H1 (cell line): ENCODE measurements around the gene THAP5. TPM values are rescaled to one million over a fixed set of nuclear protein-coding genes. Genes with fewer than 3 reads are reported as not detected.

ENCODE experiments used
- CTCF ChIA-PET: fragments of 300-600 bp; sonication (Branson Sonifier 250); formaldehyde crosslinking; loops from one replicate; lab custom pipeline; 2021; ENCODE audit not compliant: partially characterized antibody; lab: Charles Lee
- POLR2A ChIA-PET: fragments of 300-600 bp; sonication (Branson Sonifier 250); formaldehyde crosslinking; loops from one replicate; lab custom pipeline; 2021; ENCODE audit warnings: inconsistent platforms; ENCODE audit not compliant: partially characterized antibody; lab: Charles Lee
- DNase-seq, 2 experiments: peaks; one replicate each; pipeline versions ENCODE4 v3.0.0 to v3.0.0-alpha.2; 2010 to 2022; ENCODE audit warnings: low spot score in 2 of 2, low read depth in 1 of 2, mixed read lengths in 1 of 2
- FAIRE-seq: peaks from 2 replicates; lab custom pipeline; 2011; peaks lifted over from hg19 to GRCh38; lab: Jason Lieb, UNC
- H2AFZ ChIP-seq: 2 replicates; pipeline ENCODE4 v1.8.1; 2012; ENCODE audit warnings: low read length, inconsistent platforms
- H2AK5ac ChIP-seq: 2 replicates; pipeline ENCODE4 v1.6.1; 2013; ENCODE audit warnings: low read depth, low read length
- H2BK120ac ChIP-seq: replicated peaks from 2 replicates; pipeline ENCODE3; 2013; ENCODE audit warnings: low read depth, low read length, inconsistent platforms
- H2BK12ac ChIP-seq: 2 replicates; pipeline ENCODE4 v1.6.1; 2013; ENCODE audit warnings: low read depth, low read length
- H2BK15ac ChIP-seq: 2 replicates; pipeline ENCODE4 v1.6.1; 2013; ENCODE audit warnings: low read length
- H2BK20ac ChIP-seq: 2 replicates; pipeline ENCODE4 v1.6.1; 2013; ENCODE audit warnings: low read length
- H2BK5ac ChIP-seq: 2 replicates; pipeline ENCODE4 v1.6.1; 2013; ENCODE audit warnings: low read depth, low read length
- H3K14ac ChIP-seq: 2 replicates; pipeline ENCODE4 v1.6.1; 2013; ENCODE audit warnings: inconsistent platforms; ENCODE audit not compliant: insufficient read length
- H3K18ac ChIP-seq: 2 replicates; pipeline ENCODE4 v1.6.1; 2013; ENCODE audit warnings: low read length; ENCODE audit errors: extremely low read depth
- H3K23ac ChIP-seq: 2 replicates; pipeline ENCODE4 v1.6.1; 2013; ENCODE audit warnings: inconsistent platforms; ENCODE audit not compliant: insufficient read length
- H3K23me2 ChIP-seq: 2 replicates; pipeline ENCODE4 v1.6.1; 2013; ENCODE audit warnings: low read depth, low read length
- H3K27ac ChIP-seq: 2 replicates; pipeline ENCODE4 v1.6.1; 2011; ENCODE audit warnings: low read depth, low read length, inconsistent platforms
- H3K27me3 ChIP-seq, 4 experiments: replicated peaks in 1 of 4; 1 replicate in 1 of 4; 2 replicates in 3 of 4; pipeline versions ENCODE4 v1.6.1 to v1.8.1; 2011 to 2013; ENCODE audit warnings: low read length in 3 of 4, mild to moderate bottlenecking in 3 of 4, inconsistent platforms in 2 of 4, mixed read lengths in 2 of 4, moderate library complexity in 1 of 4; ENCODE audit not compliant: control insufficient read depth in 3 of 4, insufficient read depth in 3 of 4; ENCODE audit errors: extremely low read depth in 1 of 4
- H3K36me3 ChIP-seq, 4 experiments: 2 replicates each; pipeline versions ENCODE4 v1.6.1 to v1.8.1; 2011 to 2013; ENCODE audit warnings: mild to moderate bottlenecking in 4 of 4, low read length in 3 of 4, moderate library complexity in 2 of 4, control low read depth in 1 of 4, inconsistent platforms in 1 of 4; ENCODE audit not compliant: insufficient read depth in 4 of 4, control insufficient read depth in 2 of 4
- H3K4ac ChIP-seq: replicated peaks from 2 replicates; pipeline ENCODE3; 2013; ENCODE audit warnings: low read length, low read depth, mixed read lengths, inconsistent platforms; ENCODE audit not compliant: insufficient read length
- H3K4me1 ChIP-seq, 4 experiments: replicated peaks in 1 of 4; 1 replicate in 1 of 4; 2 replicates in 3 of 4; pipeline versions ENCODE4 v1.6.1 to v1.8.1; 2011 to 2013; ENCODE audit warnings: low read length in 3 of 4, inconsistent platforms in 2 of 4, mixed read lengths in 1 of 4; ENCODE audit not compliant: insufficient read depth in 4 of 4, control insufficient read depth in 3 of 4
- H3K4me2 ChIP-seq, 2 experiments: 2 replicates each; pipeline versions ENCODE4 v1.6.1 to v1.8.1; 2011 to 2013; ENCODE audit warnings: low read depth in 2 of 2, low read length in 2 of 2, control low read depth in 1 of 2, inconsistent platforms in 1 of 2, mild to moderate bottlenecking in 1 of 2; ENCODE audit not compliant: insufficient read depth in 1 of 2
- H3K4me3 ChIP-seq, 4 experiments: fragments of 200-600, 300-600 bp in 1 of 4; sonication (generic), shearing (Covaris generic), sonication (Bioruptor Twin) in 1 of 4; 2 replicates each; pipeline versions ENCODE4 v1.5.1 to v1.8.1; 2011 to 2016; ENCODE audit warnings: low read length in 4 of 4, low read depth in 3 of 4, control low read depth in 2 of 4, inconsistent platforms in 2 of 4, mild to moderate bottlenecking in 2 of 4, mixed read lengths in 1 of 4, moderate library complexity in 1 of 4; ENCODE audit not compliant: insufficient read depth in 2 of 4; ENCODE audit errors: extremely low read depth in 1 of 4
- H3K56ac ChIP-seq: replicated peaks from 2 replicates; pipeline ENCODE3; 2013; ENCODE audit warnings: low read depth, mild to moderate bottlenecking, mixed read lengths, low read length, inconsistent platforms; ENCODE audit not compliant: insufficient read length
- H3K79me1 ChIP-seq: 2 replicates; pipeline ENCODE4 v1.6.1; 2013; ENCODE audit warnings: low read depth, low read length, control low read depth
- H3K79me2 ChIP-seq, 2 experiments: 2 replicates each; pipeline versions ENCODE4 v1.6.1 to v1.8.1; 2012 to 2013; ENCODE audit warnings: low read length in 2 of 2, mild to moderate bottlenecking in 2 of 2, inconsistent platforms in 1 of 2; ENCODE audit not compliant: insufficient read depth in 2 of 2, control insufficient read depth in 1 of 2
- H3K9ac ChIP-seq, 4 experiments: replicated peaks in 1 of 4; 1 replicate in 1 of 4; 2 replicates in 3 of 4; pipeline versions ENCODE4 v1.6.1 to v1.8.1; 2011 to 2013; ENCODE audit warnings: low read depth in 3 of 4, low read length in 3 of 4, control low read depth in 2 of 4, mild to moderate bottlenecking in 2 of 4, moderate library complexity in 2 of 4, inconsistent platforms in 1 of 4; ENCODE audit errors: extremely low read depth in 1 of 4
- H3K9me3 ChIP-seq, 2 experiments: 2 replicates each; pipeline versions ENCODE4 v1.6.1 to v1.8.1; 2012 to 2013; ENCODE audit warnings: mild to moderate bottlenecking in 2 of 2, moderate library complexity in 2 of 2, control low read depth in 1 of 2, inconsistent platforms in 1 of 2, low read depth in 1 of 2, low read length in 1 of 2, mixed read lengths in 1 of 2; ENCODE audit not compliant: insufficient read depth in 2 of 2
- H4K20me1 ChIP-seq, 2 experiments: replicated peaks in 1 of 2; 2 replicates each; pipeline versions ENCODE3 to v1.8.1; 2011 to 2013; ENCODE audit warnings: inconsistent platforms in 2 of 2, low read length in 2 of 2, mild to moderate bottlenecking in 1 of 2; ENCODE audit not compliant: insufficient read depth in 2 of 2, control insufficient read depth in 1 of 2
- H4K5ac ChIP-seq: 2 replicates; pipeline ENCODE4 v1.6.1; 2013; ENCODE audit warnings: low read length, low read depth, mixed read lengths, inconsistent platforms; ENCODE audit not compliant: insufficient read length
- H4K8ac ChIP-seq: 2 replicates; pipeline ENCODE4 v1.8.0; 2013; ENCODE audit warnings: mild to moderate bottlenecking, moderate library complexity, low read length, inconsistent platforms; ENCODE audit not compliant: insufficient read depth; ENCODE audit errors: extremely low read depth
- H4K91ac ChIP-seq: replicated peaks from 2 replicates; pipeline ENCODE3; 2013; ENCODE audit warnings: low read length, mixed read lengths, inconsistent platforms; ENCODE audit not compliant: insufficient read length
- ASH2L ChIP-seq: fragments of 200-600, 300-600 bp; sonication (generic); IDR thresholded peaks from one replicate; pipeline ENCODE4 v1.7.1; 2017; ENCODE audit warnings: low read length
- CTBP2 ChIP-seq: IDR thresholded peaks from 2 replicates; pipeline ENCODE4 v1.7.0; 2011; ENCODE audit warnings: borderline replicate concordance, mild to moderate bottlenecking, moderate library complexity, mixed read lengths, low read length; ENCODE audit not compliant: insufficient read depth, insufficient read length
- EP300 ChIP-seq, 2 experiments: IDR thresholded peaks; 1 replicate in 1 of 2; 2 replicates in 1 of 2; pipeline ENCODE4 v1.6.1; 2011 to 2012; ENCODE audit warnings: low read depth in 2 of 2, low read length in 2 of 2, mild to moderate bottlenecking in 2 of 2, borderline replicate concordance in 1 of 2, inconsistent platforms in 1 of 2, moderate library complexity in 1 of 2
- GABPA ChIP-seq: IDR thresholded peaks from 2 replicates; pipeline ENCODE4 v1.6.1; 2011; ENCODE audit warnings: mild to moderate bottlenecking, low read length, moderate library complexity, borderline replicate concordance; ENCODE audit not compliant: insufficient read depth
- PHF8 ChIP-seq: fragments of 200-600 bp; sonication (generic); conservative IDR thresholded peaks from 2 replicates; pipeline ENCODE4 v1.7.1; 2012; ENCODE audit warnings: low read depth, mild to moderate bottlenecking, inconsistent platforms, low read length, moderate library complexity
- RXRA ChIP-seq: IDR thresholded peaks from 2 replicates; pipeline ENCODE4 v1.6.1; 2011; ENCODE audit warnings: low read depth, mild to moderate bottlenecking, low read length, moderate library complexity; ENCODE audit not compliant: insufficient read depth
- SIN3A ChIP-seq, 2 experiments: IDR thresholded peaks in 1 of 2; conservative IDR thresholded peaks in 1 of 2; 2 replicates each; pipeline ENCODE4 v1.6.1; 2011 to 2012; ENCODE audit warnings: low read length in 2 of 2, improper control_type of control experiment in 1 of 2, low read depth in 1 of 2, mild to moderate bottlenecking in 1 of 2
- SP2 ChIP-seq: IDR thresholded peaks from 2 replicates; pipeline ENCODE4 v1.6.1; 2012; ENCODE audit warnings: mild to moderate bottlenecking, low read length, inconsistent platforms
- SRF ChIP-seq: IDR thresholded peaks from 2 replicates; pipeline ENCODE4 v1.6.1; 2011; ENCODE audit warnings: mild to moderate bottlenecking, low read depth, low read length, moderate library complexity
- TCF12 ChIP-seq: IDR thresholded peaks from 2 replicates; pipeline ENCODE4 v1.6.1; 2011; ENCODE audit warnings: low read depth, mild to moderate bottlenecking, low read length
- YY1 ChIP-seq: IDR thresholded peaks from 2 replicates; pipeline ENCODE4 v1.6.1; 2011; ENCODE audit warnings: low read depth, mild to moderate bottlenecking, low read length
- WGBS, 2 experiments: shearing (Covaris generic) in 1 of 2; methylation state at CpG; one replicate each; pipeline versions ENCODE4 v1.1.6 to v1.1.7; 2013 to 2015; ENCODE audit warnings: low lambda C conversion rate in 2 of 2, mixed read lengths in 2 of 2, inconsistent platforms in 1 of 2, low coverage in 1 of 2, missing lambda C conversion rate in 1 of 2; ENCODE audit not compliant: insufficient replicate concordance in 2 of 2, insufficient coverage in 1 of 2, insufficient read length in 1 of 2; ENCODE audit errors: extremely low coverage in 1 of 2, missing lambda C conversion rate in 1 of 2; 5-methylcytosine and 5-hydroxymethylcytosine counted together
- polyA plus RNA-seq, 7 experiments: library from polyadenylated mRNA; depleted of rRNA in 3 of 7; stranded (reverse) in 5 of 7; unstranded in 2 of 7; fragments of >200 nt in 5 of 7; fragments of 200-250 nt in 2 of 7; gene quantifications; 1 replicate in 5 of 7; 2 replicates in 1 of 7; 4 replicates in 1 of 7; pipeline versions ENCODE4 v1.2.1 to v1.2.3, GENCODE V29; 2011 to 2013; ENCODE audit warnings: missing spikeins in 2 of 7, mixed read lengths in 2 of 7
- total RNA-seq: library from RNA; stranded (reverse); fragmentation: NEBNext Ultra II Directional; extraction: Animal tissue kit (Norgen Biotek cat#: 25700); gene quantifications from 2 replicates; pipeline ENCODE4 v1.2.1, GENCODE V29; 2021
- TF ChIP-seq, protein P1 (sequence below): IDR thresholded peaks from 2 replicates; pipeline ENCODE4 v1.6.1; 2012; ENCODE audit warnings: inconsistent platforms
- TF ChIP-seq, protein P2 (sequence below): IDR thresholded peaks from 2 replicates; pipeline ENCODE4 v1.6.1; 2012; ENCODE audit warnings: inconsistent platforms

Gene THAP5
- total and polyA plus RNA-seq, 2 of the 8 experiments (the other 6 are each of a cell fraction or from before 2014, with no cell fraction given): 3.9 to 24.2 TPM

GRCh38 chr7:108613949-108614381, 44.5 kb upstream of the THAP5 start:
- H2BK5ac ChIP-seq: no peak overlapping the region
- no peaks in the 10 kb centered on the region for H3K36me3 ChIP-seq
- no peak overlapping the region for H3K9ac ChIP-seq
- H3K14ac ChIP-seq: no peak overlapping the region
- peaks cover 3 to 10% (median 4%) of the 10 kb centered on the region in 4 experiments; a peak in 5 of 7 replicates for H3K4me1 ChIP-seq
- no peaks in the 10 kb centered on the region for H3K27me3 ChIP-seq
- no peak overlapping the region for H3K4ac ChIP-seq
- no peak overlapping the region for H2BK15ac ChIP-seq
- ChIA-PET POLR2A (no interaction called here), CTCF (interaction anchor here (0.6 to 1.9 kb wide), 17 partner anchors 8 to 1974 kb away, joined by 3 to 9 read pairs (median 3); no protein-coding TSS in a partner anchor)
- 0 out of 2 replicates have a peak overlapping the region, but pooled peaks have one; percentile 48 for H2AFZ ChIP-seq
- no peaks in the 10 kb centered on the region; the same call in 1 of the 2 replicates for H3K23me2 ChIP-seq
- no peak overlapping the region for H4K91ac ChIP-seq
- no peak overlapping the region for H3K23ac ChIP-seq
- H4K5ac ChIP-seq: no peak overlapping the region
- no peak overlapping the region for H2BK12ac ChIP-seq
- no peak overlapping the region for H3K4me3 ChIP-seq
- DNase-seq: no peak
- H3K79me1 ChIP-seq: no peaks in the 10 kb centered on the region
- H2BK20ac ChIP-seq: no peak overlapping the region
- H2AK5ac ChIP-seq: no peak overlapping the region
- no peak overlapping the region for H2BK120ac ChIP-seq
- WGBS, 2 experiments: 85% methylated on average over 4 of the region's 4 CpGs; no CpG with 5 or more reads in 1 of the 2 experiments
- H3K4me2 ChIP-seq: no peak overlapping the region
- no peak overlapping the region for H3K27ac ChIP-seq
- H3K79me2 ChIP-seq: no peaks in the 10 kb centered on the region
- FAIRE-seq: no peak
- H4K8ac ChIP-seq: no peak overlapping the region
- H4K20me1 ChIP-seq: no peaks in the 10 kb centered on the region
- H3K9me3 ChIP-seq: no peaks in the 10 kb centered on the region
- no peak overlapping the region for H3K18ac ChIP-seq
- no peak overlapping the region for H3K56ac ChIP-seq
- no peak for TF ChIP-seq RXRA
- TF ChIP-seq SRF: no peak
- TF ChIP-seq, protein P1, sequence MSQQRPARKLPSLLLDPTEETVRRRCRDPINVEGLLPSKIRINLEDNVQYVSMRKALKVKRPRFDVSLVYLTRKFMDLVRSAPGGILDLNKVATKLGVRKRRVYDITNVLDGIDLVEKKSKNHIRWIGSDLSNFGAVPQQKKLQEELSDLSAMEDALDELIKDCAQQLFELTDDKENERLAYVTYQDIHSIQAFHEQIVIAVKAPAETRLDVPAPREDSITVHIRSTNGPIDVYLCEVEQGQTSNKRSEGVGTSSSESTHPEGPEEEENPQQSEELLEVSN: no peak
- no peak for TF ChIP-seq CTBP2
- TF ChIP-seq, protein P2, sequence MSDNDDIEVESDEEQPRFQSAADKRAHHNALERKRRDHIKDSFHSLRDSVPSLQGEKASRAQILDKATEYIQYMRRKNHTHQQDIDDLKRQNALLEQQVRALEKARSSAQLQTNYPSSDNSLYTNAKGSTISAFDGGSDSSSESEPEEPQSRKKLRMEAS: no peak
- TF ChIP-seq GABPA: no peak
- TF ChIP-seq PHF8: no peak
- TF ChIP-seq SIN3A (conservative IDR thresholded peaks at IDR 0.05 in 1 of 2, IDR thresholded peaks at IDR 0.05 in 1 of 2; ENCODE audit: low read depth in 1 of 2, low read length in 2 of 2): no peak
- TF ChIP-seq ASH2L: no peak
- TF ChIP-seq TCF12: no peak
- TF ChIP-seq YY1: no peak
- TF ChIP-seq SP2: no peak
- TF ChIP-seq EP300 (IDR thresholded peaks at IDR 0.05; ENCODE audit: borderline replicate concordance in 1 of 2, low read depth in 2 of 2, low read length in 2 of 2): no peak
